GM13976 (cell line): Measurements from ENCODE around the gene CSF2RB.

Experiments used
- DNase-seq: peaks from one replicate; pipeline ENCODE4 v3.0.0; 2012; ENCODE audit warnings: low spot score
- CTCF ChIP-seq: IDR thresholded peaks from 2 replicates; pipeline ENCODE4 v1.5.1; 2012; ENCODE audit warnings: borderline replicate concordance, mild to moderate bottlenecking; ENCODE audit not compliant: insufficient read depth; ENCODE audit errors: extremely low read depth, missing control alignments, control extremely low read depth
- in situ Hi-C: fragments of 300-500 bp; cut with MboI; formaldehyde crosslinking; loops from one replicate; pipeline ENCODE4 v1.12.0; 2022; ENCODE audit warnings: low sequenced_read_pairs, mixed read lengths, inconsistent platforms; ENCODE audit not compliant: unreplicated experiment

The CSF2RB gene

GRCh38 chr22:36886016-36886415, 27.4 kb upstream of the CSF2RB start:
- TF ChIP-seq CTCF = no peak
- DNase-seq = no peak
- in situ Hi-C loops = no loop called here

GRCh38 chr22:36887162-36887561, 26.3 kb upstream of the CSF2RB start:
- in situ Hi-C loops = no loop called here
- no peak for DNase-seq
- no peak for TF ChIP-seq CTCF

- in situ Hi-C loops = no loop called here
- no peak for TF ChIP-seq CTCF
- no peak for DNase-seq
Measured at GRCh38 chr22:36891646-36892045, 21.8 kb upstream of the CSF2RB start.

GRCh38 chr22:36892292-36892691, 21.1 kb upstream of the CSF2RB start:
- in situ Hi-C loops = no loop called here
- no peak for DNase-seq
- no peak for TF ChIP-seq CTCF

- in situ Hi-C loops = no loop called here
- no peak for TF ChIP-seq CTCF
- DNase-seq = no peak
Measured at GRCh38 chr22:36893262-36893661, 20.2 kb upstream of the CSF2RB start.

GRCh38 chr22:36894266-36894665, 19.2 kb upstream of the CSF2RB start:
- in situ Hi-C loops = no loop called here
- no peak for TF ChIP-seq CTCF

GRCh38 chr22:36897611-36898010, 15.8 kb upstream of the CSF2RB start:
- in situ Hi-C loops = no loop called here
- TF ChIP-seq CTCF = no peak
- no peak for DNase-seq

More at GRCh38 chr22:36894266-36894665, 19.2 kb upstream of the CSF2RB start:
- no peak for DNase-seq
